GM23338 (cell line): ENCODE results near the gene HTT-AS. TPM values are rescaled to one million over a fixed set of nuclear protein-coding genes. Genes with fewer than 3 reads are reported as not detected.

Experiments used
- ATAC-seq: fragments of 200-7000 bp; cut with Tn5 transposase; 3 replicates; pipeline ENCODE4 v1.9.1; 2020
- DNase-seq: peaks from one replicate; pipeline ENCODE4 v3.0.0-alpha.2; 2015; ENCODE audit warnings: low spot score
- H2AFZ ChIP-seq: fragments of 200-600 bp; sonication (generic); 2 replicates; pipeline ENCODE4 v1.8.0; 2016; ENCODE audit warnings: antibody characterized with exemption, mild to moderate bottlenecking, moderate library complexity
- H3F3A ChIP-seq: fragments of 200-600 bp; sonication (generic); replicated peaks from 2 replicates; pipeline ENCODE4 v1.8.0; 2017; ENCODE audit warnings: antibody characterized with exemption, mixed run types, low read depth
- H3K27ac ChIP-seq: fragments of 200-600 bp; sonication (generic); 2 replicates; pipeline ENCODE4 v1.6.1; 2016; ENCODE audit warnings: low read depth
- H3K27me3 ChIP-seq: fragments of 200-600 bp; sonication (generic); 2 replicates; pipeline ENCODE4 v1.8.0; 2016; ENCODE audit warnings: mild to moderate bottlenecking, mixed run types, moderate library complexity; ENCODE audit not compliant: insufficient read depth
- H3K36me3 ChIP-seq: fragments of 200-600 bp; sonication (generic); 2 replicates; pipeline ENCODE4 v1.8.0; 2016; ENCODE audit warnings: mild to moderate bottlenecking; ENCODE audit not compliant: insufficient read depth
- H3K4me1 ChIP-seq: fragments of 200-600 bp; sonication (generic); 2 replicates; pipeline ENCODE4 v1.8.0; 2016; ENCODE audit warnings: mild to moderate bottlenecking, moderate library complexity; ENCODE audit not compliant: insufficient read depth
- H3K4me2 ChIP-seq: fragments of 200-600 bp; sonication (generic); 2 replicates; pipeline ENCODE4 v1.7.1; 2017; ENCODE audit warnings: mixed run types
- H3K4me3 ChIP-seq: fragments of 200-600 bp; sonication (generic); 2 replicates; pipeline ENCODE4 v1.6.1; 2016; ENCODE audit warnings: mixed run types
- H3K79me2 ChIP-seq: fragments of 200-600 bp; sonication (generic); replicated peaks from 2 replicates; pipeline ENCODE4 v1.8.0; 2017; ENCODE audit warnings: mild to moderate bottlenecking; ENCODE audit not compliant: insufficient read depth
- H3K9me2 ChIP-seq: fragments of 200-600 bp; sonication (generic); 2 replicates; pipeline ENCODE4 v1.8.0; 2017; ENCODE audit not compliant: insufficient read depth
- H4K20me1 ChIP-seq: fragments of 200-600 bp; sonication (generic); replicated peaks from 2 replicates; pipeline ENCODE4 v1.8.0; 2017; ENCODE audit warnings: mild to moderate bottlenecking; ENCODE audit not compliant: insufficient read depth
- H3K27ac Mint-ChIP-seq: 2 replicates; pipeline ENCODE4 v1.8.0; 2020; ENCODE audit warnings: inconsistent platforms, mild to moderate bottlenecking, moderate library complexity, mixed read lengths
- H3K27me3 Mint-ChIP-seq: 3 replicates; pipeline ENCODE4 v1.8.0; 2022; ENCODE audit warnings: low read depth, mild to moderate bottlenecking, moderate library complexity, mixed read lengths, inconsistent platforms; ENCODE audit not compliant: insufficient read depth, poor library complexity
- H3K36me3 Mint-ChIP-seq: 3 replicates; pipeline ENCODE4 v1.8.0; 2021; ENCODE audit warnings: low read depth, mild to moderate bottlenecking, inconsistent platforms, moderate library complexity, mixed read lengths
- H3K4me1 Mint-ChIP-seq: 3 replicates; pipeline ENCODE4 v1.8.0; 2020; ENCODE audit warnings: mild to moderate bottlenecking, inconsistent platforms, mixed read lengths
- H3K4me3 Mint-ChIP-seq: 3 replicates; pipeline ENCODE4 v1.8.0; 2021; ENCODE audit warnings: moderate library complexity, mild to moderate bottlenecking, inconsistent platforms, mixed read lengths
- H3K9me3 Mint-ChIP-seq: 3 replicates; pipeline ENCODE4 v1.8.0; 2020; ENCODE audit warnings: moderate library complexity, mild to moderate bottlenecking, inconsistent platforms, mixed read lengths
- CREB1 ChIP-seq: fragments of 250-450 bp; sonication (Bioruptor Pico); IDR thresholded peaks from 2 replicates; pipeline ENCODE4 v1.5.0; 2020; ENCODE audit warnings: low read depth, mild to moderate bottlenecking, moderate library complexity
- CTCF ChIP-seq, 2 experiments: fragments of 200-600 bp in 1 of 2; sonication (generic) in 1 of 2; conservative IDR thresholded peaks; 2 replicates each; pipeline versions ENCODE4 v1.5.1 to v1.6.1; 2016 to 2017; ENCODE audit warnings: antibody characterized with exemption in 2 of 2, low read depth in 2 of 2, mild to moderate bottlenecking in 2 of 2, moderate library complexity in 1 of 2
- ETS1 ChIP-seq: IDR thresholded peaks from 2 replicates; pipeline ENCODE4 v1.6.1; 2016; ENCODE audit warnings: antibody characterized with exemption
- EZH2 ChIP-seq: fragments of 200-600 bp; sonication (generic); IDR thresholded peaks from one replicate; pipeline ENCODE4 v1.8.0; 2017; ENCODE audit warnings: antibody characterized with exemption, mild to moderate bottlenecking, low read depth; ENCODE audit not compliant: unreplicated experiment
- EZH2phosphoT487 ChIP-seq: fragments of 200-600 bp; sonication (generic); IDR thresholded peaks from one replicate; pipeline ENCODE4 v1.8.1; 2018; ENCODE audit warnings: antibody characterized with exemption; ENCODE audit not compliant: unreplicated experiment
- JUNB ChIP-seq: IDR thresholded peaks from one replicate; pipeline ENCODE4 v1.6.1; 2016; ENCODE audit warnings: antibody characterized with exemption; ENCODE audit not compliant: unreplicated experiment
- NANOG ChIP-seq: IDR thresholded peaks from 2 replicates; pipeline ENCODE4 v1.6.1; 2016; ENCODE audit warnings: antibody characterized with exemption, borderline replicate concordance
- POLR2AphosphoS5 ChIP-seq: IDR thresholded peaks from 2 replicates; pipeline ENCODE4 v1.6.1; 2016; ENCODE audit warnings: antibody characterized with exemption, low read depth
- REST ChIP-seq: IDR thresholded peaks from one replicate; pipeline ENCODE4 v1.6.1; 2018; ENCODE audit warnings: antibody characterized with exemption; ENCODE audit not compliant: unreplicated experiment
- STAT1 ChIP-seq: IDR thresholded peaks from one replicate; pipeline ENCODE4 v1.6.1; 2016; ENCODE audit warnings: antibody characterized with exemption; ENCODE audit not compliant: unreplicated experiment
- ZNF114 ChIP-seq: fragments of 250-450 bp; sonication (Bioruptor Pico); IDR thresholded peaks from 2 replicates; pipeline ENCODE4 v1.5.0; 2020; ENCODE audit warnings: mild to moderate bottlenecking, moderate library complexity
- ZNF331 ChIP-seq: fragments of 250-450 bp; sonication (Bioruptor Pico); IDR thresholded peaks from 2 replicates; pipeline ENCODE4 v1.5.0; 2020; ENCODE audit warnings: low read depth, mild to moderate bottlenecking, moderate library complexity
- ZNF462 ChIP-seq: fragments of 250-450 bp; sonication (Bioruptor Pico); IDR thresholded peaks from 2 replicates; pipeline ENCODE4 v1.5.0; 2020; ENCODE audit warnings: mild to moderate bottlenecking, moderate library complexity
- polyA plus RNA-seq: library from polyadenylated mRNA; unstranded; fragments of >200 nt; fragmentation: Nextera tagmentation; extraction: Ambion mirVana; gene quantifications from 2 replicates; pipeline ENCODE4 v1.2.1, GENCODE V29; 2016
- total RNA-seq: library from RNA; depleted of rRNA; stranded (reverse); fragments of >200 nt; shearing (Covaris generic); gene quantifications from 2 replicates; pipeline ENCODE4 v1.2.3, GENCODE V29; 2014

Gene HTT-AS
- total and polyA plus RNA-seq, 2 experiments from 2014 or later: not detected

- H3K79me2 ChIP-seq: peaks cover 91% of the 10 kb centered on the region
- H3K4me3 Mint-ChIP-seq: no peak overlapping the region
- H4K20me1 ChIP-seq: peaks cover 60% of the 10 kb centered on the region
These were observed 5.4 kb upstream of the HTT-AS start for GRCh38 chr4:3079694-3080123.

More at GRCh38 chr4:3079694-3080123, 5.4 kb upstream of the HTT-AS start:
- Histone ChIP-seq H3K4me2 (no peak overlapping the region), H3K27me3 (no peaks in the 10 kb centered on the region), H3K4me3 (no peak overlapping the region), H3K9me2 (no peaks in the 10 kb centered on the region), H3F3A (no peaks in the 10 kb centered on the region), H2AFZ (no peak overlapping the region), H3K27ac (no peak overlapping the region), H3K4me1 (peaks cover 12% of the 10 kb centered on the region), H3K36me3 (no peaks in the 10 kb centered on the region)
- peaks cover 6% of the 10 kb centered on the region; the same call in 2 of the 3 replicates for H3K36me3 Mint-ChIP-seq
- H3K9me3 Mint-ChIP-seq: no peaks in the 10 kb centered on the region
- H3K4me1 Mint-ChIP-seq: peaks cover 11% of the 10 kb centered on the region
- no peak overlapping the region for H3K27ac Mint-ChIP-seq
- ATAC-seq (no peak), DNase-seq (no peak)
- no peak for TF ChIP-seq ZNF331
- no peak for TF ChIP-seq EZH2phosphoT487
- no peak for TF ChIP-seq NANOG
- no peak for TF ChIP-seq ETS1
- TF ChIP-seq JUNB: no peak
- TF ChIP-seq ZNF462 (CRISPR knock-in tag): no peak
- TF ChIP-seq EZH2: no peak
- no peak for TF ChIP-seq ZNF114 (CRISPR knock-in tag)
- TF ChIP-seq CTCF (conservative IDR thresholded peaks at IDR 0.05; ENCODE audit: low read depth in 2 of 2): no peak
- no peak for TF ChIP-seq REST
- no peak for TF ChIP-seq POLR2AphosphoS5
- no peak for TF ChIP-seq STAT1
- TF ChIP-seq CREB1 (CRISPR knock-in tag): no peak
- peaks cover 3% of the 10 kb centered on the region for H3K27me3 Mint-ChIP-seq
